H1 (cell line): ENCODE measurements around the gene CD4. TPM values are rescaled to one million over a fixed set of nuclear protein-coding genes. Genes with fewer than 3 reads are reported as not detected.

Experiments used
- CTCF ChIA-PET: fragments of 300-600 bp; sonication (Branson Sonifier 250); formaldehyde crosslinking; loops from one replicate; lab custom pipeline; 2021; ENCODE audit not compliant: partially characterized antibody; lab: Charles Lee
- POLR2A ChIA-PET: fragments of 300-600 bp; sonication (Branson Sonifier 250); formaldehyde crosslinking; loops from one replicate; lab custom pipeline; 2021; ENCODE audit warnings: inconsistent platforms; ENCODE audit not compliant: partially characterized antibody; lab: Charles Lee
- DNase-seq, 2 experiments: peaks; one replicate each; pipeline versions ENCODE4 v3.0.0 to v3.0.0-alpha.2; 2010 to 2022; ENCODE audit warnings: low spot score in 2 of 2, low read depth in 1 of 2, mixed read lengths in 1 of 2
- FAIRE-seq: peaks from 2 replicates; lab custom pipeline; 2011; peaks lifted over from hg19 to GRCh38; lab: Jason Lieb, UNC
- H2AFZ ChIP-seq: 2 replicates; pipeline ENCODE4 v1.8.1; 2012; ENCODE audit warnings: low read length, inconsistent platforms
- H2AK5ac ChIP-seq: 2 replicates; pipeline ENCODE4 v1.6.1; 2013; ENCODE audit warnings: low read depth, low read length
- H2BK120ac ChIP-seq: replicated peaks from 2 replicates; pipeline ENCODE3; 2013; ENCODE audit warnings: low read depth, low read length, inconsistent platforms
- H2BK12ac ChIP-seq: 2 replicates; pipeline ENCODE4 v1.6.1; 2013; ENCODE audit warnings: low read depth, low read length
- H2BK15ac ChIP-seq: 2 replicates; pipeline ENCODE4 v1.6.1; 2013; ENCODE audit warnings: low read length
- H2BK20ac ChIP-seq: 2 replicates; pipeline ENCODE4 v1.6.1; 2013; ENCODE audit warnings: low read length
- H2BK5ac ChIP-seq: 2 replicates; pipeline ENCODE4 v1.6.1; 2013; ENCODE audit warnings: low read depth, low read length
- H3K14ac ChIP-seq: 2 replicates; pipeline ENCODE4 v1.6.1; 2013; ENCODE audit warnings: inconsistent platforms; ENCODE audit not compliant: insufficient read length
- H3K18ac ChIP-seq: 2 replicates; pipeline ENCODE4 v1.6.1; 2013; ENCODE audit warnings: low read length; ENCODE audit errors: extremely low read depth
- H3K23ac ChIP-seq: 2 replicates; pipeline ENCODE4 v1.6.1; 2013; ENCODE audit warnings: inconsistent platforms; ENCODE audit not compliant: insufficient read length
- H3K23me2 ChIP-seq: 2 replicates; pipeline ENCODE4 v1.6.1; 2013; ENCODE audit warnings: low read depth, low read length
- H3K27ac ChIP-seq: 2 replicates; pipeline ENCODE4 v1.6.1; 2011; ENCODE audit warnings: low read depth, low read length, inconsistent platforms
- H3K27me3 ChIP-seq, 4 experiments: replicated peaks in 1 of 4; 1 replicate in 1 of 4; 2 replicates in 3 of 4; pipeline versions ENCODE4 v1.6.1 to v1.8.1; 2011 to 2013; ENCODE audit warnings: low read length in 3 of 4, mild to moderate bottlenecking in 3 of 4, inconsistent platforms in 2 of 4, mixed read lengths in 2 of 4, moderate library complexity in 1 of 4; ENCODE audit not compliant: control insufficient read depth in 3 of 4, insufficient read depth in 3 of 4; ENCODE audit errors: extremely low read depth in 1 of 4
- H3K36me3 ChIP-seq, 4 experiments: 2 replicates each; pipeline versions ENCODE4 v1.6.1 to v1.8.1; 2011 to 2013; ENCODE audit warnings: mild to moderate bottlenecking in 4 of 4, low read length in 3 of 4, moderate library complexity in 2 of 4, control low read depth in 1 of 4, inconsistent platforms in 1 of 4; ENCODE audit not compliant: insufficient read depth in 4 of 4, control insufficient read depth in 2 of 4
- H3K4ac ChIP-seq: replicated peaks from 2 replicates; pipeline ENCODE3; 2013; ENCODE audit warnings: low read length, low read depth, mixed read lengths, inconsistent platforms; ENCODE audit not compliant: insufficient read length
- H3K4me1 ChIP-seq, 4 experiments: replicated peaks in 1 of 4; 1 replicate in 1 of 4; 2 replicates in 3 of 4; pipeline versions ENCODE4 v1.6.1 to v1.8.1; 2011 to 2013; ENCODE audit warnings: low read length in 3 of 4, inconsistent platforms in 2 of 4, mixed read lengths in 1 of 4; ENCODE audit not compliant: insufficient read depth in 4 of 4, control insufficient read depth in 3 of 4
- H3K4me2 ChIP-seq, 2 experiments: 2 replicates each; pipeline versions ENCODE4 v1.6.1 to v1.8.1; 2011 to 2013; ENCODE audit warnings: low read depth in 2 of 2, low read length in 2 of 2, control low read depth in 1 of 2, inconsistent platforms in 1 of 2, mild to moderate bottlenecking in 1 of 2; ENCODE audit not compliant: insufficient read depth in 1 of 2
- H3K4me3 ChIP-seq, 4 experiments: fragments of 200-600, 300-600 bp in 1 of 4; sonication (generic), shearing (Covaris generic), sonication (Bioruptor Twin) in 1 of 4; 2 replicates each; pipeline versions ENCODE4 v1.5.1 to v1.8.1; 2011 to 2016; ENCODE audit warnings: low read length in 4 of 4, low read depth in 3 of 4, control low read depth in 2 of 4, inconsistent platforms in 2 of 4, mild to moderate bottlenecking in 2 of 4, mixed read lengths in 1 of 4, moderate library complexity in 1 of 4; ENCODE audit not compliant: insufficient read depth in 2 of 4; ENCODE audit errors: extremely low read depth in 1 of 4
- H3K56ac ChIP-seq: replicated peaks from 2 replicates; pipeline ENCODE3; 2013; ENCODE audit warnings: low read depth, mild to moderate bottlenecking, mixed read lengths, low read length, inconsistent platforms; ENCODE audit not compliant: insufficient read length
- H3K79me1 ChIP-seq: 2 replicates; pipeline ENCODE4 v1.6.1; 2013; ENCODE audit warnings: low read depth, low read length, control low read depth
- H3K79me2 ChIP-seq, 2 experiments: 2 replicates each; pipeline versions ENCODE4 v1.6.1 to v1.8.1; 2012 to 2013; ENCODE audit warnings: low read length in 2 of 2, mild to moderate bottlenecking in 2 of 2, inconsistent platforms in 1 of 2; ENCODE audit not compliant: insufficient read depth in 2 of 2, control insufficient read depth in 1 of 2
- H3K9ac ChIP-seq, 4 experiments: replicated peaks in 1 of 4; 1 replicate in 1 of 4; 2 replicates in 3 of 4; pipeline versions ENCODE4 v1.6.1 to v1.8.1; 2011 to 2013; ENCODE audit warnings: low read depth in 3 of 4, low read length in 3 of 4, control low read depth in 2 of 4, mild to moderate bottlenecking in 2 of 4, moderate library complexity in 2 of 4, inconsistent platforms in 1 of 4; ENCODE audit errors: extremely low read depth in 1 of 4
- H3K9me3 ChIP-seq, 2 experiments: 2 replicates each; pipeline versions ENCODE4 v1.6.1 to v1.8.1; 2012 to 2013; ENCODE audit warnings: mild to moderate bottlenecking in 2 of 2, moderate library complexity in 2 of 2, control low read depth in 1 of 2, inconsistent platforms in 1 of 2, low read depth in 1 of 2, low read length in 1 of 2, mixed read lengths in 1 of 2; ENCODE audit not compliant: insufficient read depth in 2 of 2
- H4K20me1 ChIP-seq, 2 experiments: replicated peaks in 1 of 2; 2 replicates each; pipeline versions ENCODE3 to v1.8.1; 2011 to 2013; ENCODE audit warnings: inconsistent platforms in 2 of 2, low read length in 2 of 2, mild to moderate bottlenecking in 1 of 2; ENCODE audit not compliant: insufficient read depth in 2 of 2, control insufficient read depth in 1 of 2
- H4K5ac ChIP-seq: 2 replicates; pipeline ENCODE4 v1.6.1; 2013; ENCODE audit warnings: low read length, low read depth, mixed read lengths, inconsistent platforms; ENCODE audit not compliant: insufficient read length
- H4K8ac ChIP-seq: 2 replicates; pipeline ENCODE4 v1.8.0; 2013; ENCODE audit warnings: mild to moderate bottlenecking, moderate library complexity, low read length, inconsistent platforms; ENCODE audit not compliant: insufficient read depth; ENCODE audit errors: extremely low read depth
- H4K91ac ChIP-seq: replicated peaks from 2 replicates; pipeline ENCODE3; 2013; ENCODE audit warnings: low read length, mixed read lengths, inconsistent platforms; ENCODE audit not compliant: insufficient read length
- CBX8 ChIP-seq: fragments of 300-800, 300-1000 bp; sonication (generic); IDR thresholded peaks from 2 replicates; pipeline ENCODE4 v1.7.1; 2016; ENCODE audit warnings: low read depth, low read length, borderline replicate concordance
- CREB1 ChIP-seq: IDR thresholded peaks from 2 replicates; pipeline ENCODE4 v1.6.1; 2012; ENCODE audit warnings: inconsistent platforms
- HDAC6 ChIP-seq: IDR thresholded peaks from one replicate; pipeline ENCODE4 v1.7.1; 2012; ENCODE audit warnings: low read depth, mild to moderate bottlenecking, inconsistent platforms, low read length, moderate library complexity
- KDM4A ChIP-seq: IDR thresholded peaks from one replicate; pipeline ENCODE4 v1.7.1; 2012; ENCODE audit warnings: low read depth, mild to moderate bottlenecking, moderate library complexity, low read length, inconsistent platforms; ENCODE audit not compliant: severe bottlenecking
- PHF8 ChIP-seq: fragments of 200-600 bp; sonication (generic); conservative IDR thresholded peaks from 2 replicates; pipeline ENCODE4 v1.7.1; 2012; ENCODE audit warnings: low read depth, mild to moderate bottlenecking, inconsistent platforms, low read length, moderate library complexity
- RXRA ChIP-seq: IDR thresholded peaks from 2 replicates; pipeline ENCODE4 v1.6.1; 2011; ENCODE audit warnings: low read depth, mild to moderate bottlenecking, low read length, moderate library complexity; ENCODE audit not compliant: insufficient read depth
- SIN3A ChIP-seq, 2 experiments: IDR thresholded peaks in 1 of 2; conservative IDR thresholded peaks in 1 of 2; 2 replicates each; pipeline ENCODE4 v1.6.1; 2011 to 2012; ENCODE audit warnings: low read length in 2 of 2, improper control_type of control experiment in 1 of 2, low read depth in 1 of 2, mild to moderate bottlenecking in 1 of 2
- SIRT6 ChIP-seq: IDR thresholded peaks from one replicate; pipeline ENCODE4 v1.7.1; 2012; ENCODE audit warnings: low read length, inconsistent platforms
- SP1 ChIP-seq: IDR thresholded peaks from 2 replicates; pipeline ENCODE4 v1.6.1; 2011; ENCODE audit warnings: low read depth, low read length
- TBP ChIP-seq: IDR thresholded peaks from 2 replicates; pipeline ENCODE4 v1.6.1; 2011; ENCODE audit warnings: low read depth, low read length, improper control_type of control experiment
- WGBS, 2 experiments: shearing (Covaris generic) in 1 of 2; methylation state at CpG; one replicate each; pipeline versions ENCODE4 v1.1.6 to v1.1.7; 2013 to 2015; ENCODE audit warnings: low lambda C conversion rate in 2 of 2, mixed read lengths in 2 of 2, inconsistent platforms in 1 of 2, low coverage in 1 of 2, missing lambda C conversion rate in 1 of 2; ENCODE audit not compliant: insufficient replicate concordance in 2 of 2, insufficient coverage in 1 of 2, insufficient read length in 1 of 2; ENCODE audit errors: extremely low coverage in 1 of 2, missing lambda C conversion rate in 1 of 2; 5-methylcytosine and 5-hydroxymethylcytosine counted together
- polyA plus RNA-seq, 7 experiments: library from polyadenylated mRNA; depleted of rRNA in 3 of 7; stranded (reverse) in 5 of 7; unstranded in 2 of 7; fragments of >200 nt in 5 of 7; fragments of 200-250 nt in 2 of 7; gene quantifications; 1 replicate in 5 of 7; 2 replicates in 1 of 7; 4 replicates in 1 of 7; pipeline versions ENCODE4 v1.2.1 to v1.2.3, GENCODE V29; 2011 to 2013; ENCODE audit warnings: missing spikeins in 2 of 7, mixed read lengths in 2 of 7
- total RNA-seq: library from RNA; stranded (reverse); fragmentation: NEBNext Ultra II Directional; extraction: Animal tissue kit (Norgen Biotek cat#: 25700); gene quantifications from 2 replicates; pipeline ENCODE4 v1.2.1, GENCODE V29; 2021
- TF ChIP-seq, protein P1 (sequence below), 3 experiments: IDR thresholded peaks; 1 replicate in 2 of 3; 2 replicates in 1 of 3; pipeline versions ENCODE4 v1.5.1 to v1.6.1; 2011; ENCODE audit warnings: low read length in 3 of 3, mild to moderate bottlenecking in 3 of 3, inconsistent platforms in 2 of 3, low read depth in 1 of 3, moderate library complexity in 1 of 3; ENCODE audit not compliant: insufficient read depth in 1 of 3; ENCODE audit errors: control extremely low read depth in 1 of 3

Gene CD4
- total and polyA plus RNA-seq, 2 of the 8 experiments (the other 6 are each of a cell fraction or from before 2014, with no cell fraction given): 3.4 to 5.1 TPM

DNA sequence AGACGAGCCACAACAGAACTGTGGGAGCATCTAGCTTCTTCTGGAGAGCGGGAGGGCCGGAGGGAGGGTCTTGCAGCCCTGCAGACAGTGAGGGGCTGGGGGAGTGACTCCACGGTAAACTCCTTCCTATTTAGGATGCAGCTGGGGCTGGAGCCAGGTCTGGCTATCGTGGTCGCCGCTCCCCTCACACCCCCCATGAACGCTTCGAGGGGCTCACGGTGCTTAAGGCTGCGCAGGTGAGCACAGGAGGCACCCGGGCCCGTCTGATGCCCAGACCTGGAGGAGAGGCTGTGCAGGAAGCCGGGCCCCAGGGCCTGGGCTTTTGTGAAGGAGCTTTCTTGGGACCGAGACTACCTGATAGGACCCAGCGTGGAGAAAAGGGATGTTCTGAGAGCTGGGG lies 47.5 kb downstream of the CD4 start:
- ChIA-PET POLR2A (interaction anchor here (0.6 to 27.1 kb wide), 6 partner anchors 5 to 258 kb away, joined by 3 to 588 read pairs (median 196); partner anchors contain the start of genes C12orf57, CDCA3, GNB3 and GPR162), CTCF (interaction anchor here (0.6 to 23.7 kb wide), 14 partner anchors 10 to 299 kb away, joined by 3 to 532 read pairs (median 7); partner anchors contain the start of genes CD4, CDCA3, GNB3 and GPR162)
- Histone ChIP-seq H4K20me1 (peaks cover 6 to 8% of the 10 kb centered on the region in 2 experiments), H4K5ac (no peak overlapping the region), H2BK12ac (no peak overlapping the region), H2AFZ (no peak overlapping the region), H2AK5ac (no peak overlapping the region), H3K9ac (no peak overlapping the region), H2BK15ac (no peak overlapping the region), H2BK5ac (0 out of 2 replicates have a peak overlapping the region, but pooled peaks have one; percentile 16), H3K79me2 (no peaks in the 10 kb centered on the region), H3K23ac (no peak overlapping the region), H3K4ac (no peak overlapping the region), H3K4me1 (peaks cover 0 to 3% (median 2%) of the 10 kb centered on the region in 4 experiments; a peak in 1 of 7 replicates), H4K91ac (no peak overlapping the region), H3K4me3 (no peak overlapping the region), H2BK120ac (no peak overlapping the region), H3K27ac (no peak overlapping the region), H3K9me3 (no peaks in the 10 kb centered on the region), H3K18ac (no peak overlapping the region), H3K4me2 (no peak overlapping the region), H3K27me3 (no peaks in the 10 kb centered on the region), H4K8ac (no peak overlapping the region; the same call in 1 of the 2 replicates), H3K23me2 (no peaks in the 10 kb centered on the region), H3K56ac (no peak overlapping the region), H3K36me3 (peaks cover 23 to 56% (median 43%) of the 10 kb centered on the region in 4 experiments), H3K14ac (no peak overlapping the region), H3K79me1 (no peaks in the 10 kb centered on the region), H2BK20ac (no peak overlapping the region)
- no peak for FAIRE-seq
- WGBS, 2 experiments: 81% methylated on average over 14 of the region's 16 CpGs; no CpG with 5 or more reads in 1 of the 2 experiments
- DNase-seq: no peak
- TF ChIP-seq, protein P1, sequence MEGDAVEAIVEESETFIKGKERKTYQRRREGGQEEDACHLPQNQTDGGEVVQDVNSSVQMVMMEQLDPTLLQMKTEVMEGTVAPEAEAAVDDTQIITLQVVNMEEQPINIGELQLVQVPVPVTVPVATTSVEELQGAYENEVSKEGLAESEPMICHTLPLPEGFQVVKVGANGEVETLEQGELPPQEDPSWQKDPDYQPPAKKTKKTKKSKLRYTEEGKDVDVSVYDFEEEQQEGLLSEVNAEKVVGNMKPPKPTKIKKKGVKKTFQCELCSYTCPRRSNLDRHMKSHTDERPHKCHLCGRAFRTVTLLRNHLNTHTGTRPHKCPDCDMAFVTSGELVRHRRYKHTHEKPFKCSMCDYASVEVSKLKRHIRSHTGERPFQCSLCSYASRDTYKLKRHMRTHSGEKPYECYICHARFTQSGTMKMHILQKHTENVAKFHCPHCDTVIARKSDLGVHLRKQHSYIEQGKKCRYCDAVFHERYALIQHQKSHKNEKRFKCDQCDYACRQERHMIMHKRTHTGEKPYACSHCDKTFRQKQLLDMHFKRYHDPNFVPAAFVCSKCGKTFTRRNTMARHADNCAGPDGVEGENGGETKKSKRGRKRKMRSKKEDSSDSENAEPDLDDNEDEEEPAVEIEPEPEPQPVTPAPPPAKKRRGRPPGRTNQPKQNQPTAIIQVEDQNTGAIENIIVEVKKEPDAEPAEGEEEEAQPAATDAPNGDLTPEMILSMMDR (IDR thresholded peaks at IDR 0.05; ENCODE audit: control extremely low read depth in 1 of 3, insufficient read depth in 1 of 3, low read depth in 1 of 3, low read length in 3 of 3): no peak
- TF ChIP-seq RXRA (no peak), CREB1 (no peak), PHF8 (no peak), SP1 (no peak), SIN3A (conservative IDR thresholded peaks at IDR 0.05 in 1 of 2, IDR thresholded peaks at IDR 0.05 in 1 of 2; ENCODE audit: low read depth in 1 of 2, low read length in 2 of 2) (no peak), HDAC6 (no peak), SIRT6 (no peak), KDM4A (no peak), CBX8 (no peak), TBP (no peak)
